HG03460 (cell line): ENCODE measurements around the gene LTBP4.

Source experiments
- ATAC-seq: cut with Tn5 transposase; IDR thresholded peaks from one replicate; pipeline ENCODE4 v1.9.1; 2021; ENCODE audit not compliant: unreplicated experiment

LTBP4 gene

DNA sequence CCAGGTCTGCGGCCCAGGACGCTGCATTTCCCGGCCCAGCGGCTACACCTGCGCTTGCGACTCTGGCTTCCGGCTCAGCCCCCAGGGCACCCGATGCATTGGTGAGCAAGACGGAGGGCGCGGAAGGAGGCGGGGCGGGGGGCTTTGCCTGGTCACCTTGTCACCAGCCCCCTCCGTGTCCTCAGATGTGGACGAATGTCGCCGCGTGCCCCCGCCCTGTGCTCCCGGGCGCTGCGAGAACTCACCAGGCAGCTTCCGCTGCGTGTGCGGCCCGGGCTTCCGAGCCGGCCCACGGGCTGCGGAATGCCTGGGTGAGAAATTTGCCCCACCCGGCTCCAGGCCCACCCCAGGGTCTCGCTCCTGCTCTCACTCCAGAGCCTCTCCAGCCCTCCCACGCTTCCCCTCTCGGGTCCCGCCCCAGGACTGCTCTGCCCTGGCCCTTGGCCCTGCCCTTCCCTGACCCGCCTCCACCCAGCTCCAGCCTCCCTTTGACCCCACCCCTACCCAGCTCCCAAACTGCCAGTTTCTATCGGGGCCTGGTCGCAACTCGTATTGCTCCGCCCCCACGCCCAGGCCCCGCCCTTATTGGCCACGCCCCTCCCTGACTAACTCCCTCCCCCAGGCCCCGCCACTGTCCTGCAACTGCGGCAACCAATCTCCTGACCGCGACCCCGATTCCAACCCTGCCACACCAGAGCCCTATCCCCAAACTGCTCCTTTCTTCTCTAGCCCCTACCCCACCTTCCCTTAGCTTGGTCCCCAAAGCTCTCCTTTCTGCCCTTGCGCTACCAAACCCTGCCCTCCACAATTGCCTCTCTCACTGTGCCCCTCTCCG is 8.6 kb downstream of the LTBP4 start:
- ATAC-seq, result peak; percentile 34

DNA sequence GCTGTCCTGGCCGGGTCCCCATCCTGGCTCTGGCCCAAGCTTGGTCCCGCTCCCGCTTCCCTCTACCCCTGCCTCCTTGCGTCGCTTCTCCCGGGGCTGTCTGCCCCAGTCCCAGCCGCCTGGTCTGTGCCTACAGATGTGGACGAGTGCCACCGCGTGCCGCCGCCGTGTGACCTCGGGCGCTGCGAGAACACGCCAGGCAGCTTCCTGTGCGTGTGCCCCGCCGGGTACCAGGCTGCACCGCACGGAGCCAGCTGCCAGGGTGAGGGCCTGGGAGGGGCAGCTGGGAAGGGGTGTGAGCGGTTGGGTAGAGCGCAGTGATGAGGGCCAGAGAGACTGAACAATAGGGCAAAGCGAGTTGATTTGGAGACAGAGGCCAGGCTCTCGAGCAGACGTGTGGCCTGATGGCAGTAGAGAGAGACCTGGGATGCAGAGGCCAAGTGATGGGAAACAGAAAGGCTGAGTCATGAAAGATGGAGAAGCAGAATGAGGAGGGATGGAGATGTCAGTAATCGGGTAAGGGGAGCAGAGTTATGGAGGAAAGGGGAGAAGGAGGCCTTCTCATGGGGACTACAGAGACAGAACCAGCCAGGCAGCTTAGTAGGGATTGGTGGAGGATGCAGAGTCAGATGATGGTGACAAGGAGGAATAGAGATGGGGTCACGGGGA is 9.4 kb downstream of the LTBP4 start:
- ATAC-seq, result no peak

- ATAC-seq, result no peak
Observed at GRCh38 chr19:40611096-40611495, 9.9 kb downstream of the LTBP4 start.

DNA sequence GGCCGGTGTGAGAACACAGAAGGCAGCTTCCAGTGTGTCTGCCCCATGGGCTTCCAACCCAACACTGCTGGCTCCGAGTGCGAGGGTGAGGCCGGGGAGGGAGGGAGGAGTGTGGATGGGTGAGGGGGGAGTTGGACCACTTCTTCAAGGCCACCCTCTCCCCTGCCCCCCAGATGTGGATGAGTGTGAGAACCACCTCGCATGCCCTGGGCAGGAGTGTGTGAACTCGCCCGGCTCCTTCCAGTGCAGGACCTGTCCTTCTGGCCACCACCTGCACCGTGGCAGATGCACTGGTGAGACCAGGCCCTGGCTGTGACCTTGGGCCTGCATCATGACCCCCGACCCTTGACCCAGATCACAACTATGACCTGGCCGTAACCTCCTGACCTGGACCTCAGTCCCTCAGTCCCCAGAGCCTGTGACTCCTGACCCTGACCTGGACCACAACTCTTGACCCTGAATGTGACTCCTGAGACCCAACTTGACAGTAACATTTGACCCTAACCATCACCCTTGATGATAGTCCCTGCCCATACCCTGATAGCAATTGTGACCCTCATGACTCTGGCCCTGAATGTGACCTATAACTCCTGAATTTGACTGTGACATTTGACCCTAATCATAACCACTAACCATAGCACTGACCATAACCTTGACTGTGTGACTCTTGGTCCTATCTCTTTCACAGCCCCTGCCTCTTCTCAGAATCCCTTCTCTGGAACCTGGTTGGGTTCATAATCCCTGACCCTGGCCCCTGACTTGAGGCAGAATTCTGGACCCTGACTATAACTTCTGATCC is 10.9 kb downstream of the LTBP4 start:
- no peak for ATAC-seq

DNA sequence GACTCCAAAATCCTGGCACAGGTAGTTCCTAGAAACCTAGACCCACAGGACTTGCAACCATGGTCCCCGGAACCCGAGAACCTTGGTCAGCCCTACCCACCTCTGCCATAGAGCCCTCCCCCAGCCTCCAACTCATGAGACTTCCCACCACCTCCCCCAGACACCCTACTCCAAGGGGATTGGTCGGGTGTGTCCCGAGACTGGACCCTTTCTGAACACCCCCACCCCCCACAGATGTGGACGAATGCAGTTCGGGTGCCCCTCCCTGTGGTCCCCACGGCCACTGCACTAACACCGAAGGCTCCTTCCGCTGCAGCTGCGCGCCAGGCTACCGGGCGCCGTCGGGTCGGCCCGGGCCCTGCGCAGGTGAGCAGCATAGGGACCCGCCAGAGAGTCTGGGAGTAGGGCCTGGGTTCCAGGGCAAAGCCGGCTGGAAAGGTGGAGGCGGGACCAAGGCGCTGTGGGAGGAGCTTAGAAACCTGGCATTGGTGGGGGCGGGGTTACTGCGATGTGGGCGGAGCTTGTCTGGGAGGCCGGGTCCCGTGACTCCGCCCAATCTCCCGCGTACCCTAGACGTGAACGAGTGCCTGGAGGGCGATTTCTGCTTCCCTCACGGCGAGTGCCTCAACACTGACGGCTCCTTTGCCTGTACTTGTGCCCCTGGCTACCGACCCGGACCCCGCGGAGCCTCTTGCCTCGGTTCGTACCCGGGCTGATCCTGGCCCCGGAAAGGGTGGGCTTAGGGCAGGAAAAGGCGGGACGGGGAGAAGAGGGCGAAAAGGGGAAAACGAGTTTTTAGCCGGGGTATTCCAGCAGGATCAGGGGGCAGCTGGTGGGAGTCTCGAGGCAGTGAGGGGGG is 11.9 kb downstream of the LTBP4 start:
- ATAC-seq, result no peak

- peak; percentile 41 for ATAC-seq
Observed at GRCh38 chr19:40613690-40614621, 12.8 kb downstream of the LTBP4 start.

GRCh38 chr19:40614622-40615411 is 13.6 kb downstream of the LTBP4 start:
- no peak for ATAC-seq

DNA sequence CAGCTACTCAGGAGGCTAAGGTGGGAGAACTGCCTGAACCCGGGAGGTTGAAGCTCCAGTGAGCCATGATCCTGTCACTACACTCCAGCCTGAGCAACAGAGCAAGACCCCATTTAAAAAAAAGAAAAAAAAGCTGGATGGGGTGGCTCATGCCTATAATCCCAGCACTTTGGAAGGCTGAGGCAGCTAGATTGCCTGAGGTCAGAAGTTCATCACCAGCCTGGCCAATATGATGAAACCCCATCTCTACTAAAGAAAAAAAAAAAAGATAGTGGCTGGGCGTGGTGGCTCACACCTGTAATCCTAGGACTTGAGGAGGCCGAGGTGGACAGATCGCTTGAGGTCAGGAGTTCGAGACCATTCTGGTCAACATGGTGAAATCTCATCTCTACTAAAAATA is 15.0 kb downstream of the LTBP4 start:
- no peak for ATAC-seq

DNA sequence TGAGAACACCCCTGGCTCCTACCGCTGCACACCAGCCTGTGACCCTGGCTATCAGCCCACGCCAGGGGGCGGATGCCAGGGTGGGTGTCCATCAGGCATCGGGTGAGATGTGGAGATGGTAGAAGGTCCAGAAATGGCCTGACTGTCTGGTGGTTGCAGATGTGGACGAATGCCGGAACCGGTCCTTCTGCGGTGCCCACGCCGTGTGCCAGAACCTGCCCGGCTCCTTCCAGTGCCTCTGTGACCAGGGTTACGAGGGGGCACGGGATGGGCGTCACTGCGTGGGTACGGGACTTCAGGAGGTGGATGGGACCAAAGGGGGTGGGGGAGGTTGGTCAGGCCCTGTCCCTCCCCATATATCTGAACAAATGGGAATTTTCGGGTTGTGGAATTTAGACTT is 15.8 kb downstream of the LTBP4 start:
- ATAC-seq, result no peak

DNA sequence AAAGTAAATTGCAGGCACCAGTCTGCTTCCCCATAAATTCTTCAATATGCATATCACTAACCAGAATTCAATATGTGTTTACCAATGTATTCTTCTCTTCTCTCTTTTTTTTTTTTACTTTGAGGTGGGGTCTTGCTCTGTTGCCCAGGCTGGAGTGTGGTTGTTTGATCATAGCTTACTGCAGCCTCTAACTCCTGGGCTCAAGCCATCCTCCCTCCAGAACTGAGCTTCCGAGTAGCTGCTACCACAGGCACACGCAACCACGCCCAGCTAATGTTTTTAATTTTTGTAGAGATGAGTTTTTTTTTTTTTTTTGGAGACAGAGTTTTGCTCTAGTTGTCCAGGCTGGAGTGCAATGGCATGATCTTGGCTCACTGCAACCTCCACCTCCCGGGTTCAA is 16.8 kb downstream of the LTBP4 start:
- ATAC-seq, result no peak

GRCh38 chr19:40619333-40620160 is 18.4 kb downstream of the LTBP4 start:
- no peak for ATAC-seq

- no peak for ATAC-seq
Observed at GRCh38 chr19:40620161-40620485, 19.0 kb downstream of the LTBP4 start.

DNA sequence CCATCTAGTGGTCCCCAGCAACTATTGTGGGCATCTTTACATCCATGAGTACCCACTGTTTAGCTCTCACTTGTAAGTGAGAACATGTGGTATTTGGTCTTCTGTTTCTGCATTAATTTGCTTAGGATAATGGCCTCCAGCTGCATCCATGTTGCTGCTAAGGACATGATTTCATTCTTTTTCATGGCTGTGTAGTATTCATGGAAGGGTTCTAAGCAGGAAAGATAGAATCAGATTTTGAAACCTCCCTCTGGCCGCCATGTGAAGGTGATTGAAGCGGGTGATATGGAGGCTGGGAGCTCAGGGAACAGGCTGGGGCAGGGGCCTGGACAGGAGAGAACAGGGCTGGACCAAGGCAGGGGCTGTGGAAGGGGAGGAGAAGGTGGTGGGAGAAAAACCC is 20.1 kb downstream of the LTBP4 start:
- no peak for ATAC-seq

DNA sequence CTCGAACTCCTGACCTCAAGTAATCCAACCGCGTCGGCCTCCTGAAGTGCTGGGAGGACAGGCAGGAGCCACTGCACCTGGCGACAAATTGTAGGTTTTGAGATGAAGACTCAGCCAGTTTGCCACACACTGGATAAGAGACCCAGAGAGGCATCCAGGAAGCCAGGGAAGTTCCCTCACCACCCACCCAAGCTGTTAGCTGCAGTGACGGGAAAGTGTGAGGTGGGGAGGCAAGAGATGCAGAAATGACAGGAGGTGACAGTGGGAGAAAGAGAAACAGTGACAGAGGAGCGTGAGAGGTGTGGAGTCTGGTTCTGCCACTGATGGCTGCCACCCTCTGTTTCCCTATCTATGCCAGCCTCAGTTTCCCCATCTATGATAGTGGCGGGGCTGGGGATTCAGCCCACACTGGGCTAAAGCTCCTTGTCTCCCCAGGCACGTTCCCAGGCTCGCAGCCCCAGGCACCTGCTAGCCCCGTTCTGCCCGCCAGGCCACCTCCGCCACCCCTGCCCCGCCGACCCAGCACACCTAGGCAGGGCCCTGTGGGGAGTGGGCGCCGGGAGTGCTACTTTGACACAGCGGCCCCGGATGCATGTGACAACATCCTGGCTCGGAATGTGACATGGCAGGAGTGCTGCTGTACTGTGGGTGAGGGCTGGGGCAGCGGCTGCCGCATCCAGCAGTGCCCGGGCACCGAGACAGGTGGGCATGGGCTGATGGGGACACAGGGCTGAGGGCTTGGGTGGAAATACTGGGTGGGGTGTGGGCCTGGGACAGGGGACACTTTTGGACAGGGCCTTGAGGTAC is 21.0 kb downstream of the LTBP4 start:
- ATAC-seq, result no peak

- ATAC-seq, result no peak
Observed at GRCh38 chr19:40622773-40623075, 21.6 kb downstream of the LTBP4 start.

DNA sequence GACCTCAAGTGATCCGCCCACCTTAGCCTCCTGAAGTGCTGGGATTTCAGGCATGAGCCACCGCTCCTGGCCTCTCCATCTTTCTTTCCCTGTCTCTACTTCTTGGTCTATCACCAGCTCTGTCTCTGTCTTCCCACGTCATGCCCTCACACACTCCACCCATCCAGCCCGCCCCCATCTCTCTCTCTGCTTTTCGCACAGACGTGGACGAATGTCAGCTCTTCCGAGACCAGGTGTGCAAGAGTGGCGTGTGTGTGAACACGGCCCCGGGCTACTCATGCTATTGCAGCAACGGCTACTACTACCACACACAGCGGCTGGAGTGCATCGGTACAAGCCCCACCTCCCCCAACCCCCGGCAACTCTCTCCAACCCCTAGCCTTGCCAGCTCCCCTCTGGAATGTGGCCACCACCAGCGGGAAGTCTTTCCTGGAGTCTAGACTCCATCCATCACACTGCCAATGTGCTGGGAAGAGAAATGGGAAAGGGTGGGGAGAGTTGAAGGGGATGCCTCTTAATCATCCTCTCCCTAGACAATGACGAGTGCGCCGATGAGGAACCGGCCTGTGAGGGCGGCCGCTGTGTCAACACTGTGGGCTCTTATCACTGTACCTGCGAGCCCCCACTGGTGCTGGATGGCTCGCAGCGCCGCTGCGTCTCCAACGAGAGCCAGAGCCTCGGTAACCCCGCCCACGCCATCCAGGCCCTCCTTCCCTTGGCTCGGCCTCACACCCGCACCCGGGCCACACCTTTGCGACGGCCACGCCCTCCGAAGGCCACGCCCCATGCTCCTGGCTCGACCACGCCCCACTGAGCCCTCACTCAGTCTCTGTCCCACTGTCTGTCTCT is 22.5 kb downstream of the LTBP4 start:
- ATAC-seq, result no peak
